Astrocyte of the cerebellum (primary cell): ENCODE data around the gene RANBP3.

Experiments
- DNase-seq: peaks from one replicate; pipeline ENCODE4 v3.0.0-alpha.2; 2011; ENCODE audit warnings: low read depth
- H3K4me3 ChIP-seq: 2 replicates; pipeline ENCODE4 v1.5.1; 2011; ENCODE audit warnings: mild to moderate bottlenecking, low read depth, low read length, moderate library complexity
- CTCF ChIP-seq: IDR thresholded peaks from 2 replicates; pipeline ENCODE4 v1.5.1; 2012; ENCODE audit warnings: low read length, low read depth, moderate library complexity, mild to moderate bottlenecking; ENCODE audit errors: missing control alignments
- in situ Hi-C: cut with HindIII; loops from 2 replicates; pipeline ENCODE4 v1.10.0; 2017; ENCODE audit warnings: low sequenced_read_pairs

Gene RANBP3

GRCh38 chr19:5914946-5915781, 62.8 kb downstream of the RANBP3 start:
- H3K4me3 ChIP-seq = no peak overlapping the region
- TF ChIP-seq CTCF = no peak
- DNase-seq = no peak
- in situ Hi-C loops = no loop called here

GRCh38 chr19:5914358-5914774, 63.6 kb downstream of the RANBP3 start:
- in situ Hi-C loops = no loop called here
- DNase-seq = no peak
- no peak overlapping the region for H3K4me3 ChIP-seq
- TF ChIP-seq CTCF = no peak

GRCh38 chr19:5913739-5914357, 64.1 kb downstream of the RANBP3 start, which contains the start of gene CAPS:
Gene CAPS (plus strand): TSS chr19:5914254. CDS start chr19:5914407, 153 bp downstream.
- in situ Hi-C loops = no loop called here
- no peak within 1 kb of the TSS for H3K4me3 ChIP-seq
- TF ChIP-seq CTCF = no peak
- no peak for DNase-seq

GRCh38 chr19:5911366-5911765, 66.6 kb downstream of the RANBP3 start:
- no peak overlapping the region for H3K4me3 ChIP-seq
- no peak for TF ChIP-seq CTCF
- no peak for DNase-seq
- in situ Hi-C loops = no loop called here

- TF ChIP-seq CTCF = no peak
- in situ Hi-C loops = no loop called here
- H3K4me3 ChIP-seq = no peak overlapping the region
- DNase-seq = no peak
Observed at GRCh38 chr19:5910638-5910907, 67.4 kb downstream of the RANBP3 start.

- no peak for TF ChIP-seq CTCF
- in situ Hi-C loops = no loop called here
- H3K4me3 ChIP-seq = no peak overlapping the region
- DNase-seq = no peak
Observed at GRCh38 chr19:5908773-5909442, 69.0 kb downstream of the RANBP3 start.
